Neural progenitor cell (in vitro differentiated cells): ENCODE measurements around the gene BBS9.

ENCODE experiments used
- EZH2 ChIP-seq: fragments of 200-600 bp; sonication (generic); IDR thresholded peaks from 2 replicates; pipeline ENCODE4 v1.6.1; 2017; ENCODE audit warnings: antibody characterized with exemption, mild to moderate bottlenecking, moderate library complexity
- EZH2phosphoT487 ChIP-seq: fragments of 200-600 bp; sonication (generic); IDR thresholded peaks from 2 replicates; pipeline ENCODE4 v1.6.1; 2017; ENCODE audit warnings: antibody characterized with exemption
- TF ChIP-seq, protein P1 (sequence below): fragments of 200-600 bp; sonication (generic); IDR thresholded peaks from 2 replicates; pipeline ENCODE4 v1.5.1; 2017; ENCODE audit warnings: antibody characterized with exemption, mild to moderate bottlenecking

DNA sequence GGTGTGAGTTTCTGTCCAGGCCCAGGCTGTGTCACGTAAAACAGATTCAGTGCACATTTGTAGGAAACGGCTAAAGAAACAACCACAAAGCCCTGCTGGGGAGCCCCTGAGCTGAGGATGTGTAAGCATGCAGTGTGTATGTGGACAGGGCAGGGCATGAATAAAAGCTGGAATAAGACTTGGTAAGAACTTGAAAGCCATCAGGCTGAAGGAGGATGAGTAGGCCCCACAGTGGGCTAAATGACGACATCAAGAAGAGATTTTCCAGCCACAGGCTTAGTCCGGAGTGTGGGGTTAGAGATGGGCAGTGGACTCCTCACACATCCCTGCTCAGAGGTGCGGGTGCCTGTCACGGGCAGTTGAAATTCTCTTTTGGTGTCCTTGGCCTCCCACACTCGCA, 505.2 kb downstream of the BBS9 start:
- TF ChIP-seq, protein P1, sequence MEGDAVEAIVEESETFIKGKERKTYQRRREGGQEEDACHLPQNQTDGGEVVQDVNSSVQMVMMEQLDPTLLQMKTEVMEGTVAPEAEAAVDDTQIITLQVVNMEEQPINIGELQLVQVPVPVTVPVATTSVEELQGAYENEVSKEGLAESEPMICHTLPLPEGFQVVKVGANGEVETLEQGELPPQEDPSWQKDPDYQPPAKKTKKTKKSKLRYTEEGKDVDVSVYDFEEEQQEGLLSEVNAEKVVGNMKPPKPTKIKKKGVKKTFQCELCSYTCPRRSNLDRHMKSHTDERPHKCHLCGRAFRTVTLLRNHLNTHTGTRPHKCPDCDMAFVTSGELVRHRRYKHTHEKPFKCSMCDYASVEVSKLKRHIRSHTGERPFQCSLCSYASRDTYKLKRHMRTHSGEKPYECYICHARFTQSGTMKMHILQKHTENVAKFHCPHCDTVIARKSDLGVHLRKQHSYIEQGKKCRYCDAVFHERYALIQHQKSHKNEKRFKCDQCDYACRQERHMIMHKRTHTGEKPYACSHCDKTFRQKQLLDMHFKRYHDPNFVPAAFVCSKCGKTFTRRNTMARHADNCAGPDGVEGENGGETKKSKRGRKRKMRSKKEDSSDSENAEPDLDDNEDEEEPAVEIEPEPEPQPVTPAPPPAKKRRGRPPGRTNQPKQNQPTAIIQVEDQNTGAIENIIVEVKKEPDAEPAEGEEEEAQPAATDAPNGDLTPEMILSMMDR, result no peak
- TF ChIP-seq EZH2 (no peak), EZH2phosphoT487 (no peak)
